SU-DHL-6 (cell line): ENCODE data around the gene ADGRB3.
"Not testable (repeated sequence)": the region's sequence is repeated elsewhere in the genome, so short reads cannot be mapped to it uniquely, and the experiment has no call there.

Source experiments
- H2AFZ ChIP-seq: fragments of 200-600 bp; sonication (generic); 2 replicates; pipeline ENCODE4 v1.6.1; 2014; ENCODE audit warnings: low read depth, mild to moderate bottlenecking, moderate library complexity, mixed read lengths, antibody characterized with exemption, low read length; ENCODE audit not compliant: severe bottlenecking
- H3F3A ChIP-seq: fragments of 200-600 bp; shearing (Covaris generic); 2 replicates; pipeline ENCODE4 v1.6.0; 2016; ENCODE audit warnings: antibody characterized with exemption, mild to moderate bottlenecking; ENCODE audit not compliant: insufficient read depth
- H3K27ac ChIP-seq: fragments of 200-600 bp; sonication (generic); 2 replicates; pipeline ENCODE4 v1.5.1; 2016; ENCODE audit warnings: low read depth, mild to moderate bottlenecking, low read length, moderate library complexity, mixed read lengths
- H3K27me3 ChIP-seq: fragments of 200-600 bp; sonication (generic), shearing (Covaris generic); 2 replicates; pipeline ENCODE4 v1.6.0; 2014; ENCODE audit warnings: mild to moderate bottlenecking, low read length
- H3K36me3 ChIP-seq: fragments of 200-600 bp; sonication (generic); 2 replicates; pipeline ENCODE4 v1.6.1; 2014; ENCODE audit warnings: mild to moderate bottlenecking, low read length, mixed read lengths
- H3K4me2 ChIP-seq: fragments of 300-600, 200-600 bp; shearing (Covaris generic), sonication (generic); 2 replicates; pipeline ENCODE4 v1.6.0; 2014; ENCODE audit warnings: low read length, low read depth, mild to moderate bottlenecking; ENCODE audit not compliant: poor library complexity, severe bottlenecking
- H3K4me3 ChIP-seq: fragments of 200-600 bp; sonication (generic); 2 replicates; pipeline ENCODE4 v1.5.1; 2014; ENCODE audit warnings: antibody characterized with exemption, low read length, mild to moderate bottlenecking, mixed read lengths; ENCODE audit not compliant: insufficient read depth, poor library complexity, severe bottlenecking
- H3K79me2 ChIP-seq: fragments of 200-600 bp; sonication (generic); 2 replicates; pipeline ENCODE4 v1.6.1; 2014; ENCODE audit warnings: mild to moderate bottlenecking, low read length, moderate library complexity; ENCODE audit not compliant: insufficient read depth
- H3K9ac ChIP-seq: fragments of 200-600 bp; sonication (generic); 2 replicates; pipeline ENCODE4 v1.7.0; 2014; ENCODE audit warnings: mild to moderate bottlenecking, low read length
- H3K9me2 ChIP-seq: fragments of 200-600 bp; sonication (generic); replicated peaks from 2 replicates; pipeline ENCODE4 v1.6.1; 2014; ENCODE audit warnings: low read length; ENCODE audit not compliant: insufficient read depth
- H3K9me3 ChIP-seq: fragments of 200-600 bp; sonication (generic); 2 replicates; pipeline ENCODE4 v1.6.1; 2014; ENCODE audit warnings: low read length, mixed read lengths; ENCODE audit not compliant: insufficient read depth
- H4K20me1 ChIP-seq: fragments of 200-600 bp; sonication (generic); 2 replicates; pipeline ENCODE4 v1.6.1; 2014; ENCODE audit warnings: low read depth, mild to moderate bottlenecking, antibody characterized with exemption, low read length, moderate library complexity, mixed read lengths
- CTCF ChIP-seq: fragments of 200-600 bp; sonication (generic); IDR thresholded peaks from one replicate; pipeline ENCODE4 v1.5.1; 2017; ENCODE audit warnings: antibody characterized with exemption, mild to moderate bottlenecking, low read length, moderate library complexity; ENCODE audit not compliant: insufficient read depth, poor library complexity, severe bottlenecking
- EZH2phosphoT487 ChIP-seq: fragments of 200-600 bp; sonication (generic), shearing (Covaris generic); conservative IDR thresholded peaks from 2 replicates; pipeline ENCODE4 v1.6.1; 2018; ENCODE audit warnings: mild to moderate bottlenecking, antibody characterized with exemption, low read length, moderate library complexity, mixed read lengths

The ADGRB3 gene

DNA sequence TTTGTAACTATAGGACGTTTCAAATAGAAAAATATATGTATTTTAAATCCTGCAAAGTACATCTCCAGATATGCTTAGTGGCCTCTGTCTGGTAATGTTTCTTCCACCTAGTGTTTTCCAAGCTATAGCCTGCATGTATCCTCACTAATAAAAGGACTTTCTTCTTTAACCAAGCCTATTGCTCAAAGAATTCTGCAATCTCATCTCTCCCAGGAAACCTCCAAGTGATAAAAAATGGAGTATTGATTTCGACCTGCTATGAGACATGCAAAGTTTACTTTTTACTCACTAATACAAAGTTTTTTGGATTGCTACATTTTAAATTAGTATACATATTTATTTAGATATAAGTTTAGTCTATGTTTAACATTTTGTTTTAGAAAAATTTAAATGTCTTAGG, 23.3 kb downstream of the ADGRB3 start:
- Histone ChIP-seq H3K27ac (no peak overlapping the region), H3K79me2 (no peaks in the 10 kb centered on the region), H4K20me1 (no peaks in the 10 kb centered on the region), H3K9me3 (no peaks in the 10 kb centered on the region), H3K36me3 (no peaks in the 10 kb centered on the region), H3K4me3 (no peak overlapping the region), H3K4me2 (no peak overlapping the region), H3K9ac (no peak overlapping the region), H3K9me2 (no peaks in the 10 kb centered on the region), H3F3A (no peaks in the 10 kb centered on the region), H3K27me3 (no peaks in the 10 kb centered on the region), H2AFZ (no peak overlapping the region)
- TF ChIP-seq EZH2phosphoT487: no peak
- no peak for TF ChIP-seq CTCF

GRCh38 chr6:68673255-68673654, 38.2 kb downstream of the ADGRB3 start:
- no peaks in the 10 kb centered on the region for H3K27me3 ChIP-seq
- no peak for TF ChIP-seq EZH2phosphoT487
- no peaks in the 10 kb centered on the region for H3K79me2 ChIP-seq
- H3K27ac ChIP-seq: no peak overlapping the region
- no peaks in the 10 kb centered on the region for H3K9me3 ChIP-seq
- no peaks in the 10 kb centered on the region for H3K36me3 ChIP-seq
- no peaks in the 10 kb centered on the region for H3F3A ChIP-seq
- H3K4me2 ChIP-seq: no peak overlapping the region
- H4K20me1 ChIP-seq: no peaks in the 10 kb centered on the region
- no peaks in the 10 kb centered on the region for H3K9me2 ChIP-seq
- no peak overlapping the region for H3K9ac ChIP-seq
- no peak overlapping the region for H3K4me3 ChIP-seq
- no peak overlapping the region for H2AFZ ChIP-seq

DNA sequence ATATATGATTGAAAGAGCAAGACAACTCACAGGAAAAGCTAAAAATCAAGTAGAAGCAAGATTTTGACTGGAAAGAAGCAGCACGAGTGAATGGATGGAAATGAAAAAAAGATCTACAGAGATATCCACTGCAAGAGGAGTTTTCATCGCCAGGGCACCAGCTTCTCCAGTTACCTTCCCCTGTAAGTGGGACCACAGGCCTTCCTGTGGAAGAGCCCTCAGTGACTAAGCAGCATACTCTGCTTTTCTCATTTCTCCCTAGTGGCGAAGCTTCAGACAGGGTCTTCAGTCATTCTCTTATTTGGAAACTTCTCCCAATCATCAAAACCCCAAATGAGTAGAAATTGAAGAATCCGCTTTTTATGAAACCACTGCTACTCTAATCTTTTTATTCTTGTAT, 40.5 kb downstream of the ADGRB3 start:
- Histone ChIP-seq H3F3A (no peaks in the 10 kb centered on the region), H3K27ac (no peak overlapping the region), H3K4me2 (no peak overlapping the region), H4K20me1 (no peaks in the 10 kb centered on the region), H3K9me2 (no peaks in the 10 kb centered on the region), H3K36me3 (no peaks in the 10 kb centered on the region), H3K4me3 (no peak overlapping the region), H3K79me2 (no peaks in the 10 kb centered on the region), H3K9ac (no peak overlapping the region), H3K9me3 (no peaks in the 10 kb centered on the region), H3K27me3 (no peaks in the 10 kb centered on the region), H2AFZ (no peak overlapping the region)
- TF ChIP-seq EZH2phosphoT487 (no peak), CTCF (no peak)

- H3K9me3 ChIP-seq, H3K4me2 ChIP-seq, H3K27me3 ChIP-seq, H3K4me3 ChIP-seq, H3K9me2 ChIP-seq, H3F3A ChIP-seq, H3K9ac ChIP-seq, H3K27ac ChIP-seq, H2AFZ ChIP-seq, H4K20me1 ChIP-seq, H3K36me3 ChIP-seq, H3K79me2 ChIP-seq: not testable (repeated sequence)
Observed at GRCh38 chr6:68676094-68676493, 41.0 kb downstream of the ADGRB3 start.
